Measurements from ENCODE around the gene TTC9B.
A peak's percentile ranks its signal among the peaks of the same experiment; 100 is the strongest.
"Not testable (repeated sequence)": the region's sequence is repeated elsewhere in the genome, so short reads cannot be mapped to it uniquely, and the experiment has no call there.

The TTC9B gene

DNA sequence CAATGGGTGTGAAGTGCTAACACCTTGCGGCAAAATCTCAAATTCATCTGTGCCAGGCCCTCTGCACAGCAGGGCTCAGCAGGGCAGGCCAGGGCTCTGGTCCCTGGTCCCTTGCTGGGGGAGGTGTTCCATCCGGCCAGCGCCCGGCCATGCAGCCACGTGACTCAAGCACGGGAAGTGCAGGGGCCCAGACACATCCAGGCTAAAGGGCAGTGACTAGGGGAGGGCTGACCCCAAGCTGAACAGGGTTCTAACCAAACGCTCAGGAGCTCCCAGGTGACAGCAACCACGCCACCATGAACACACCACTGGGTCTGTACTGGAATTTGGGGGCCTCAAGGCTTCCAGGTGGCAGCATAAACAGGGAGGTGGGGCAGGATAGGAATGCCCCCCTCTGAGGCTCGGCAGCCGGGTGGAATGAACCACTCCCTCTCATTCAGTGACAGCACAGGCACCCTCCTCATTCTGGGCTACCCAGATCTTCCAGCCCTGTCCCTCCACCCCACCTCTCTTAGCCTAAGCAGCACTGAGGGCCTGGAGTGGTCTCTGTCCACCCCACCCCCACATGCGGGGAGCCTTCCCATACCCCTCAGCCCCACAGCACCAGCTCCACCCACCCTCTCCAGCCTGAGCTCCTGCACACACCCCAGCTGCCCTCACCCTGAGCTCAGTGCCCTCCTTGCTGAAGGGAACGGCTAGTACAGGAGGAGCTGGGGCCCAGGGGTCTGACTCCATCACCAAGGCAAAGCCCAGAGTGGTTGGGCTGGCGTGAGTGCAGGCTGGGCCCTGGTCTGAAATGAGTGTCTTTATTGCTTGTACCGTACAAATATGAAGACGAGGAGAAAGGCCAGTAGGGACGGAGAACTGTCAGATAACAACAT is 13.6 kb upstream of the TTC9B start:
- no peak for DNase-seq

DNA sequence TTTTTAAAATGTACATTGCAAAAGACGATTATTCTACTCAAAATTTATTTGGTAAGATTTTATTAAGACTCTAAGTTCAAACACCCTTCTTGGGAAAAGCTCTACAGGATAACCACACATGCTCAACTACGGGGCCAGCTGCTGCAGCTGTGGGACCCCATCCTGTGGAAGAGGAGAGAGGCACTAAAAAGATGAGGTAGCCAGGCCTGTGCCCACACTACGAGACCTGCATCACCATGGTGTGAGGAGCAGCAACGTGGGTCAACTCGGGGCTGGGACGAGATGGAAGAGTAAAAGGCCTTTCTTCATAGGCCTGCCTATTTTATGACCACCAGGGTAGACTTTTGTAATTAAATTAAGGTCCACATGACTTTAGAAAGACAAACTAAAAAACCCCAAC is 12.9 kb upstream of the TTC9B start:
- DNase-seq = no peak

DNA sequence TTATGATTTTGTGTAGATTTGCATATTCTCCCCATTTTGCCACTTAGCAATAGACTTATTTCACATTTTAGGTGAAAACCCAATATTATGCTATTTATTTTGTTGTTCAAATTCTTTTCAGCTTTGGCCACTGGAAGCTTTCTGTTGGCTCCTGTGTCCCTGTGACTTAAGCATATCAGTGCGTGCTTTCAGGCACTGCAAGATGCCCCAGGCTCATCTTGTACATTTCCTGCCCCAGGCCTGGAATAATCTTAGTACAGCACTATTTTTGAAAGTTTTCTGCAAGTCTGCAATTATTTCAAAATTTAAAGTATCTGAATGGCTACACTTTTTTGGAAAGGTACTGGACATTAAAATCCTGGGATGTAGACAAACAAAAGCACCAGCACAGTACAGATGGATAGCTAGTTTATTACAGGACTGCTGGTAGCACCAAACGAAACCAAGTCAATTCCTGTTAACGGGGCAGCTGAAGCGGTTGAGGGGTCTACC is 11.8 kb upstream of the TTC9B start:
- DNase-seq = no peak

DNA sequence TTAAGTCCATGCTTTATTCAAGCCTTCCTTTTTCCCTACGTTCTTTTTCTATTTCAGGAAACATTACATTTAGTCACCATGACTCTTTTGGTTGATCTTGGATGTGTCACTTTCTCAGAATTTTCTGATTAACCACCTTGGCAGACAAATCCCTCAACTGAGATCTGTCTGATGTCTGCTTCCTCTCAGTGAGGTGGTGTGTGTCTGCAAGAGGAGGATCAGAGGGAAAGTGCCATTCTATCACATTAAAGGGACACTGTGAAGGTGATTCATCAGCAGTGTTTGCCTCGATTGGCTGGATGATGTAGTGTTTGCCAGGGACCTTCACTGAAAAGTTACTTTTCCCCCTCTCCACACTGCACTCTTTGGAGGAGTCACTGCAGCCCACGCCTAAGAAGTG is 11.3 kb upstream of the TTC9B start:
- DNase-seq = no peak

DNA sequence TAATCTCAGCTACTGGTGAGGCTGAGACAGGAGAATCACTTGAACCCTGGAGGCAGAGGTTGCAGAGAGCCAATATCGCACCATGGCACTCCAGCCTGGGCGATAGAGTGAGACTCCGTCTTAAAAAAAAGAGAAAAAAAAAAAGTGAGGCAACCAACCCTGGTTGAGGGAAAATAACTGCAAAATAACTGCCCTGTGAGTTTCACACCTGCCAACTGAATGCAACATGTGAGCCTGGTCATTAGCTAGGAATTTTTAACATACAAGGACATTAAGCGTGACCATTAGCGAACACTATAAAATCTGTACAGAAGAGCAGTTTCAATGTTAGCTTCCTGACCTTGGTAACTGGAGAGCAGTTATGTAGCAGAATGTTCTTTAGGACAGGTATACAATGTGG is 10.7 kb upstream of the TTC9B start:
- no peak for DNase-seq

DNA sequence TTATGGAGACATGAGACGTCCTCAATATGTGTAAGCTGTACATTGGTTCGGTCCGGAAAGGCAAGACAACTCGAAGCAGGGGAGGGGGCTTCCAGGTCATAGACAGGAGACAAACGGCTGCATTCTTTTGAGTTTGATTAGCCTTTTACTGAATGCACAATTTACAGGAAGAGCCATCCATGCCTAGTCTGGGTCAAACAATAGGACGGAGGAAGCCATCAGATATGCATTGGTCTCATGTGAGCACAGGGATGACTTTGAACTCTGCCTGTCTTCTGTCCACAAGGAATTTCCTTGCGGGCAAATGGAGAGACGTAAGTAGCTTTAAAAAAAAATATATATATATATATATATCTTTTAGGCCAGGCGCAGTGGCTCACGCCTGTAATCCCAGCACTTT is 10.2 kb upstream of the TTC9B start:
- no peak for DNase-seq

DNA sequence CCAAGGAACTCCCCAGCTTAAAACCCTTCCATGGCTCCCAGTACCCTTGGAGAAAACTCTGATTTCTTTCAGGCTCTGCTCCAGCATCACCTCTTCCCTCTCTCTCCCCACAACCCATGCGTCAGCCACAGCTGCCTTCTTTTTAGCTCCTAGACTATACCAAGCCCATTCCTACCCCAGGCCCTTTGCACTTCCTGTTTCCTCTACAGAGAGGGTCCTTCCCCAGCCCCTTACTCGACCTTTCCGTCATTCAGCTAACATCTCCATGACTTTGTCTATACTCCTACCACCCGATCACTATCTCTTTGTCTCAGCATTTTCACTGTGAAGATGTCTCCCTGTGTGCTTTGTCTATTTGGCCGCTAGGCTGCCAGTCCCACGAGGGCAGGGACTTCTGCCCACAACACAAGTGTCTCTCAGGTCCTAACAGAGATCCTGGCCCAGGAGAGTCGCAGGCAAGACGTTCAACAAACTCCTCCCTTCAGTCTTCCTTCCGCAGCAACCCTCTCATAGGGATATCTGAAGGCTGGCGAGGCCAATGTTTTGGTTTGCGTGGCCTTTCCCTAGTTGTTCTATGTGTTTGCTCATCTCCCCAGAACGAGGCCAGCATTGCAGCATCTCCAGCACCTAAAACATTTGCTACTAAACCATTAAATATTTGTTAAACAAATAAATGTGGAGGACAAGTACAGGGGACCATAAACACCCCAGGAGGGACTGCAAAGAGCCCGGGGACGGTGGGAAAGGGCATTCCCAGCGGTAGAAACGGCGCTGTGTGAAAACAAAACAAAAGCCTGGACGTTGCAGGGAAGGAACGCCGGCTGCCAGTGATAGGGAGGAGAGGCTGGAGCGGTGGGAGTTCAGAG is 7.5 kb upstream of the TTC9B start:
- DNase-seq = no peak

DNA sequence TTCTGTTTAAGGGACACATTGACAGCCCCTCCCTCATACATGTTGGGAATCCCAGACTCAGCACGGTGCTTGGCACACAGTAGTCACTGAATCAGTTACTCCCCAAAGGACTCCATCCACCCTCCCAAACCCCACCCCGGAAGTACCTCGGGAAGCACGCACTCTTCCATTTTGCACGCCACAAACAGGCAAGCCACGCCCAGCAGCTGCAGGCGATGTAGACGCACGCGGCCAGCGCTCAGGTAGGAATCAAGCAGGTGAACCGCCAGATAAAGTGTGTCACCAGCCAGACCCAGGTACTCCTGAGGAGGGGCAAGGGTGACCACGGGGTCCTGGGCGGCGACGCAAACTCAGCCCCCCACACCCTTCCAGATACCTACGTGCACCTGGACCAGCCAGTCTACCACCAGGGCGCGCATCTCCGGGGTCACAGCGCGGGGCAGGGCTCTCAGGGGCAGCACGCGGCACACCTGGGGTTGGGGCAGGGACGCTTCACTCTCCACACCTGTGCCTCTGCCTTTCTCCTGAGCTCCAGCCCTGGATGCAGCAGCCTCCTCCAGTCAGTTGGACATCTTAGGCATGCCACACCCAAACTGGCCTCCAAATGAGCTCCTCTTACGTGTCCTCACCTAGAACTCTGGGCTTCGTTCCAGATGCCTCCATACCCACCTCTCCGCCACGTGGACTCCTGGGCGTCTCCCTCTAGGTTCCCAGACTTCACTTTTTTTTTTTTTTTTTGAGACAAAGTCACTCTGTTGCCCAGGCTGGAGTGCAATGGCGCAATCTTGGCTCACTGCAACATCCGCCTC is 6.4 kb upstream of the TTC9B start:
- DNase-seq = no peak

DNA sequence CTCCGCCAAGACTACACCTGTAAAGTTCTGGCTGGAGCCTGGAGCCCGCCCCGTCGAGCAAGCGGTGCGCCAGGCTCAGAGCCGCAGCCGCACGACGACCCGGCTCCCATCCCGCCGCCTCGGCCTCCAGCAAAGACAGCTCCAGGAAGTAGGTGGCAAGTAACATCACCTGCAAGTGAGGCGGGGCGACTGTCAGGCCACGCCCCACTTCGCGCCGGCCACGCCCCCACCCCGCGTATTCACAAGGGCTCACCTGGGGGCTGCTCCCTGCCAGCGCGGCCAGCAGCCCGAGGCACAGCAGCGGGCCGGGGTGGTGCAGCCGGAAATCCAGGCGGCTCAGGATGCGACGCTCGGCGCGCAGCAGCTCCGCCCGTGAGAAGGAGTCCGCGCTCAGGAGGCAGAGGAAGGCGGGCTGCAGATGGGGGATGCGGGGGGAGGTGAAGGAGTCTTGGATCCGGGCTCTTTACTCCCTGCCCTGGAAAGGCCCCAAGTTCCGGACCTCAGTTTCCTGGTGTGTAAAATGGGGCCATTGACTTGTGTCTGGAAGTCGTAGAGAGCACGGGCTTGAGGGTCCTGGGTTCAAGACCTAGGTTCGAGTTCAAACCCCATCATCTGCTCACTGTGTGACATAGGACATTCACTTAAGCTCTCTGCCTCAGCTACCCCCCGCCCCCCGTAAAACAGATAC is 5.1 kb upstream of the TTC9B start:
- DNase-seq = peak; percentile 5

DNA sequence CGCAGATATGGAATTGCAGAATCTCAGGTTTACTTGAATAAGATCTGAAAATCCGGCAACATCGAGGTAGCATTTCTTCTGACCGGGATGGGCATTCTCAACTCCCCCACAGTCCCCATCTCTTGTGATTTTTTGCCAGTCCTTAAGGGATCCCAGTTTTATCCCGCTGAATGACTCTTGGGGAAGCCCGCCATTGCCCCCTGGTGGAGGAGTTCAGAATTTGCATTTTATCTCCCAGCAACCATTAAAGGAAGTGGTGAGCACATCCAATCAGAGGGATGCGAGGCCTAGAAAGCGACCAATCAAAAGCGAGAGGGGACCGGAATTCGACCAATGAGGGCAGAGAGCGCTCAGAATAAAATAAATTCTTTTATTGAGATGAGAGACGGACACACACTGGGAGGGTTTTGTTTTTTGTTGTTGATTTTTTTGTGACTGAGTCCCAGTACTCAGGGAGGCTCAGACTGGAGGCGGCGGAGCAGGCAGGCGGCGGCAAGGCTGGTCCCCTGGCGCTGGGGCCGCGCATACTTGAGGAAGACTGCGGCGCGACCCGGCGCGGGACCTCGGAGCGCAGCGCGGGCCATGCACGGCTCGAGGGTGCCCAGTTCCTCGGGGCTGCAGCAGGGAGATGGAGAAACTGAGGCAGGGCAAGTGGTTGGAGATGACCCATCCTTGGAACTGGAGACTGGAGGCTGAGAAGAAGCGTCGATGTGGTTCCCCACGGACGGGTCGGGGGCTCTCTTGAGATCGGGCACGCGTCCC is 3.9 kb upstream of the TTC9B start:
- peak; percentile 49 for DNase-seq

DNA sequence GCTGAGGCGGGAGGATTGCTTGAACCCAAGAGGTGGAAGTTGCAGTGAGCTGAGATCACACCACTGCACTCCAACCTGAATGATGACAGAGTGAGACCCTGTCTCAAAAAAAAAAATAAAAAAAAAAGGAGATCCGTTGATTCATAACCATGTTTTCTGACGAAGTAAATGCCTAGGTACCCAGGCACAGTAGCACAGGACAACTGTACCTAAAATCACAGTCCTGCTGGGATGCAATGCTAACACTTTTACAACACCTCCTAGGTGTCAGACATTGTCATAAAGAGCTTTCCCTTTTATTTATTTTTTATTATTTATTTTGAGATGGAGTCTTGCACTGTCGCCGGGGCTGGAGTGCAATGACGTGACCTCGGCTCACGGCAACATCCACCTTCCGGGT is 2.5 kb upstream of the TTC9B start:
- no peak for DNase-seq

DNA sequence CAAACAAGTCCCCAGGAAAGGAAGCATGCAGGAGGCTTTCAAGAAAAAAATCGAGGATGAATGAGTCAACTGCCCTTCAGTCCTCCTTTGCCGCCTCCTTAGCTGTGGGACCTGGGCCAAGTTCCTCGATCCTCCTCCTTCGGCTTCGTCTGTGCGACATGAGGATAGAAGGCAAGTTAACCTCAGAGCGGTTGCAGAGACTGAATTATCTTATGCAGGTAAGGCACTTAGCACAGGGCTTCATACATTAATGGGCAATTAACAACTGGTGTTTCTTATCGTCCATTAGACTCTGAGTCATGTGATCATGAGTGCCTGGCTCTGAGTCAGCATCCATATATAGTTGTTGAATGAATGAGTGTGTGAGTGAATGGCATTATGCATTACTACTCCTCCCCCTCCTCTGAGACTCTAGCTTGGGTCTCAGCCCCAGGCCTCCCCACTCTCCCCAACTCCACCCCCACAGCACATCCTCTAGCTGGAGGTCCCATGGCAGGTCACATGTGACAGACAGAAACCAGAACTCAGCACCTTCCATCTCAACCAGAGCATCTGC is 1.6 kb upstream of the TTC9B start:
- DNase-seq = no peak

DNA sequence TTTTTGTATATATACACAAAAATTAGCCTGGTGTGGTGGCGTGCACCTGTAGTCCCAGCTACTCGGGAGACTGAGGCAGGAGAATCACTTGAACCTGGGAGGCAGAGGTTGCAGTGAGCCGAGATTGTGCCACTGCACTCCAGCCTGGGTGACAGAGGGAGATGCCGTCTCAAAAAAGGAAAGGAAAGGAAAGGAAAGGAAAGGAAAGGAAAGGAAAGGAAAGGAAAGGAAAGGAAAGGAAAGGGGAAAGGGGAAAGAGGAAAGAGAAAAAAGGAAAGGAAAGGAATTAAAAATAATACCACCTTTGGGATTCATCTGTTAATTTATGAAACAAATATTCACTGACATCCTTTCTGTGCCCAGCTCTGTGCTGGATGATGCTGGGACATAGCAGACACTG is 845 bp upstream of the TTC9B start:
- DNase-seq = not testable (repeated sequence)

DNA sequence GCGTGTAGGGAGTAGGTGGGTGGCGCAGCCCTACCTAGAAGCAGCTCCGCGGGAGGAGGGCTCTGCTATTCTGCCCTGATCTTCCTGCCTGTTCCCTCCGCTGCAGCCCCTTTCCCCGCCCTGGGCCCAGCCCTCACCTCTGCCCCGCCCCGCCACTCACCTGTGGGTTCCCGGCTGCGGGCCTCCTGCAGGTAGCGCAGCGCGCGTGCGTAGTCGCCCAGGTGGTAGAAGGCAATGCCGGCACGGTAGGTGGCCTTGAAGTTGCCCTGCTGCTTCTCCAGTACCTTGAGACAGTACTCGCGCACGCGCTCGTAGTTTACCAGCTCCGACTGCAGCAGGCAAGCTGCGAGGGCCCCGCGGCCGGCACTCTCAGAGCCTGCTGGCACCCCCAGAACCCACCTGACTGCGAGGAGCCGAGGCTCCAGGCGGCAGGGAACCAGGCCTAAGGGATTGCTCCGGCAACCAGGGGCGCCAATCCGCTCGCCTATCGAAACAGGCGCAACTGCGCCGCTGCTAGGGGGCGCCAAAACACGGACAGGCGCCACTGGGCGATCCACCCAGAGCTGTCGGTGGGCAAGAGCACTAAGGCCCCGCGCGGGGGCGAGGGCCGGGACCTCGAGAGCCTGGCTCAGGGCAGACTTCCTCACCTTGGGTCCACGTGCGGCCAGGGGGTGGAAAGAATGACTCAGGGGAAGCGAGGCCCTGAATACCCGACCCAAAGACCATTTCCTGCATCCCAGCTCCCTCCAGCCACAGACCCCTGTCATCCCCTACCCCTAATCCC is 965 bp downstream of the TTC9B start:
- DNase-seq = no peak

DNA sequence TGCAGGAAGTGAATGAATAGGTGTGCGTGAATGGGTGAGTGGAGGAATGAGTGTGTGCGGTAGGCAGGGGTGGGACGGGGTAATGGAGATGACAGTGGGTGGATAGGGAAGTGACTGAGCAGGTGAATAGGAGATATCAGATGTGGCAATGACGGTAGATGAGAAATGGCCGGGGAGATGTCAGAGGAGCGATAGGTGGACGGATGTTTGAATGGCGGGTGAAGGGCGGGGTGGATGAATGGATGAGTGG is 1.5 kb downstream of the TTC9B start:
- DNase-seq = no peak

DNA sequence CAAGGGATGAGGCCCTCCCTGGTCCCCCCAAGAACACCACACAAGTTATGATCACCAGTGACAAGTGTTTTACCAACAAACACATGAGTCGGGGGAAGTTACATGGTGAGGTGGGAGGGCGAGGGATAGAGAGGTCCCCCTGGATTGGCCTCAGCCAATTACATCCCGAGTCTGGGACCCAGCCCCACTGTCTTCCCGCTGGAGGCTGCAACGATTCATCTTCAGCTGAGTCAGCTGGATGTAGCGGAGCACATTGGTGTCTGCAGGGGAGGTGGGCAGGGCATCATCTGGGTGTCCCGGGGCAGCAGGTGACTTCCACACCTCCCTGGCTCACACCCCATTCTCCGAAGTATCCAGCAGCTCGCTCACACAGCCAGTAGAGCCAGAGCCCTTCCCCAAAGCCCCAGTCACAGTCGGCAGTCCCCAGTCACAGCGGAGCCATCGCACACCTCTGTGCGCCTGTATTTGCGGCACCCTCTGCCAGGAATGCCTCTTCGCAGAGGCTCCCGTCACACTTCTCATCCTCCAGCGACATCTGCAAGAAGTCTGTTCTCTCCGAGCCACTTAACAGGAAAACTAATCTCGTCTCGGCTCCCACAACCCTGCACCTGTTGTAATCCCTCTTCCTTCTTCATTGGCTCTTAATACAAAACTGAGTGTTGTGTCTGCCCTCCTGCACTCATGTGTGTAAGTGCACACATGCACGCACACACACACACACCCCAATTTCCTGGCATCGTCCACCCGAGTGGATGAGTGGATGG is 2.0 kb downstream of the TTC9B start:
- no peak for DNase-seq

DNA sequence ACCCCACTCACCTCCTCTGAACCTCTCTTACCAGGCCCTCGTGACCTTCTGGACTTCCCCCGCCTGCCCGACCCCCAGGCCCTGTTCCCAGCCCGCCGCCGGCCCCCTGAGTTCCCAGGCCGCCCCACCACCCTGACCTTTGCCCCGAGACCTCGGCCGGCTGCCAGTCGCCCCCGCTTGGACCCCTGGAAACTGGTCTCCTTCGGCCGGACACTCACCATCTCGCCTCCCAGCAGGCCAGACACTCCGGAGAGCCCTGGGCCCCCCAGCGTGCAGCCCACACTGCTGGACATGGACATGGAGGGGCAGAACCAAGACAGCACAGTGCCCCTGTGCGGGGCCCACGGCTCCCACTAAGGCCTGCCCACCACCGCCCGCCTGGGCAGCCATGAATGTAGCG is 3.2 kb downstream of the TTC9B start:
- no peak for DNase-seq

DNA sequence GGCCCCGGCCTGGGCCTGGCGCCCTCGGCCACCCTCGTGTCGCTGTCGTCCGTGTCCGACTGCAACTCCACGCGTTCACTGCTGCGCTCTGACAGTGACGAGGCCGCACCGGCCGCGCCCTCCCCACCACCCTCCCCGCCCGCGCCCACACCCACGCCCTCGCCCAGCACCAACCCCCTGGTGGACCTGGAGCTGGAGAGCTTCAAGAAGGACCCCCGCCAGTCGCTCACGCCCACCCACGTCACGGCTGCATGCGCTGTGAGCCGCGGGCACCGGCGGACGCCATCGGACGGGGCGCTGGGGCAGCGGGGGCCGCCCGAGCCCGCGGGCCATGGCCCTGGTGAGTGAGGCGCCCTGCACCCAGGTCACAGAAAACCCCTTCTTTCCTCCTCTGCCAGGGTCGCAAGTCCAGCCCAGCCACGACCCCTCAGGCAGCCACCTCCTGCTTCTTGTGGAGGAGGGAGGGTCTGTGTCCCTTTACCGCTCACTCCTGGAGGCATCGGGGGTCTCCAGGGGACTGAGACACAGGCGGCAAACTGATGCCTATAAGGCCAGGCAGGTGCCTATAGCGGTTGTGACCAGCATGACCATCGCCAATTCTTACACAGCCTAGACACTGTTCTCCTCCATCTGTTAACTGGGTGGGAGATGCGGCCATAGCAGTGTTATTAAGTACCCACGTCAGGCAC is 4.2 kb downstream of the TTC9B start:
- DNase-seq = no peak

DNA sequence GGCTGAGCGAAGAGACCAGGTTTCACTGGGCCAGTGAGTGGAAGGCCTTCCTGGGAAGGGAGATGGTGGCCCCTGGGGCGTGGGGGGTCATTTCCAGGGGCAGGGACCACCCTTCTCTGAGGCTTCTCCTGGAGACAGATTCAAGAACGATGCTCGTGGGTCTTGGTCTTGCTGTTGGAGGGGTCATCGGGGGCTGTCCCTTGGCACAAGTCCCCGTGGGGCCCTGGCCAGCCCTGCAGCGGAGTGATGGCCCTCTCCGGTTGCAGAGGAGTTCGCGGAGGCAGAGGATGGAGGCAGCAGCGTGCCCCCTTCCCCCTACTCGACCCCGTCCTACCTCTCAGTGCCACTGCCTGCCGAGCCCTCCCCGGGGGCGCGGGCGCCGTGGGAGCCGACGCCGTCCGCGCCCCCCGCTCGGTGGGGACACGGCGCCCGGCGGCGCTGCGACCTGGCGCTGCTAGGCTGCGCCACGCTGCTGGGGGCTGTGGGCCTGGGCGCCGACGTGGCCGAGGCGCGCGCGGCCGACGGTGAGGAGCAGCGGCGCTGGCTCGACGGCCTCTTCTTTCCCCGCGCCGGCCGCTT is 4.8 kb downstream of the TTC9B start:
- no peak for DNase-seq

All from activated effector memory CD4-positive, alpha-beta T cell treated with Interleukin-2 at 50 U/mL for 16 hours (primary cell).